Gastroesophageal sphincter (tissue), 4 donors: ENCODE measurements around the gene ZNF839. TPM values are rescaled to one million over a fixed set of nuclear protein-coding genes. Genes with fewer than 3 reads are reported as not detected.

Experiments used
- ATAC-seq: fragments of 150-250 bp; one replicate; pipeline ENCODE4 v1.9.1; 2016; ENCODE audit warnings: mild to moderate bottlenecking, moderate library complexity
- H3K27ac ChIP-seq, 4 donors: fragments of 200-600 bp; sonication (generic) in 3 of 4; 1 replicate in 3 of 4; 2 replicates in 1 of 4; pipeline ENCODE4 v1.5.1; 2016 to 2019
- H3K27me3 ChIP-seq: fragments of 200-600 bp; sonication (generic); one replicate; pipeline ENCODE4 v1.5.1; 2019
- H3K36me3 ChIP-seq, 2 donors: fragments of 200-600 bp; sonication (generic); one replicate each; pipeline ENCODE4 v1.5.1; 2019; ENCODE audit warnings: control low read depth in 1 of 2
- H3K4me1 ChIP-seq, 3 donors: fragments of 200-600 bp; sonication (generic); 1 replicate in 2 of 3; 2 replicates in 1 of 3; pipeline ENCODE4 v1.5.1; 2016 to 2019; ENCODE audit warnings: control low read depth in 2 of 3
- H3K4me3 ChIP-seq, 2 donors: fragments of 200-600 bp; sonication (generic); one replicate each; pipeline ENCODE4 v1.5.1; 2019; ENCODE audit warnings: mild to moderate bottlenecking in 1 of 2, moderate library complexity in 1 of 2
- H3K9me3 ChIP-seq, 3 donors: fragments of 200-600 bp; sonication (generic); one replicate each; pipeline ENCODE4 v1.5.1; 2017 to 2019; ENCODE audit warnings: control low read depth in 2 of 3
- EP300 ChIP-seq: sonication (generic); formaldehyde crosslinking; IDR thresholded peaks from one replicate; pipeline ENCODE4 v1.6.1; 2017; ENCODE audit warnings: antibody characterized with exemption, mild to moderate bottlenecking
- POLR2A ChIP-seq, 2 donors: fragments of 450-650 bp; IDR thresholded peaks; one replicate each; pipeline ENCODE4 v1.6.1; 2017; ENCODE audit warnings: antibody characterized with exemption in 2 of 2, mild to moderate bottlenecking in 2 of 2, moderate library complexity in 1 of 2
- POLR2AphosphoS5 ChIP-seq: sonication (generic); formaldehyde crosslinking; IDR thresholded peaks from one replicate; pipeline ENCODE4 v1.6.1; 2017; ENCODE audit warnings: antibody characterized with exemption
- WGBS, 2 donors: methylation state at CpG; one replicate each; pipeline ENCODE4 v1.1.5; 2018; ENCODE audit warnings: low coverage in 1 of 2; 5-methylcytosine and 5-hydroxymethylcytosine counted together
- total RNA-seq, 4 donors: library from RNA; depleted of rRNA; stranded (reverse); fragments of >200 nt; gene quantifications; one replicate each; pipeline ENCODE4 v1.1.0, GENCODE V29; 2016
- TF ChIP-seq, protein P1 (sequence below), 4 experiments: fragments of 200-600 bp in 2 of 4; fragments of 450-650 bp in 2 of 4; sonication (generic) in 1 of 4; IDR thresholded peaks; one replicate each; pipeline ENCODE4 v1.5.1; 2017 to 2019; ENCODE audit warnings: antibody characterized with exemption in 4 of 4, mild to moderate bottlenecking in 2 of 4, moderate library complexity in 2 of 4

Gene ZNF839
- total RNA-seq, 4 donors from 2014 or later = 6.5 to 10.1 (median 8.4) TPM

DNA sequence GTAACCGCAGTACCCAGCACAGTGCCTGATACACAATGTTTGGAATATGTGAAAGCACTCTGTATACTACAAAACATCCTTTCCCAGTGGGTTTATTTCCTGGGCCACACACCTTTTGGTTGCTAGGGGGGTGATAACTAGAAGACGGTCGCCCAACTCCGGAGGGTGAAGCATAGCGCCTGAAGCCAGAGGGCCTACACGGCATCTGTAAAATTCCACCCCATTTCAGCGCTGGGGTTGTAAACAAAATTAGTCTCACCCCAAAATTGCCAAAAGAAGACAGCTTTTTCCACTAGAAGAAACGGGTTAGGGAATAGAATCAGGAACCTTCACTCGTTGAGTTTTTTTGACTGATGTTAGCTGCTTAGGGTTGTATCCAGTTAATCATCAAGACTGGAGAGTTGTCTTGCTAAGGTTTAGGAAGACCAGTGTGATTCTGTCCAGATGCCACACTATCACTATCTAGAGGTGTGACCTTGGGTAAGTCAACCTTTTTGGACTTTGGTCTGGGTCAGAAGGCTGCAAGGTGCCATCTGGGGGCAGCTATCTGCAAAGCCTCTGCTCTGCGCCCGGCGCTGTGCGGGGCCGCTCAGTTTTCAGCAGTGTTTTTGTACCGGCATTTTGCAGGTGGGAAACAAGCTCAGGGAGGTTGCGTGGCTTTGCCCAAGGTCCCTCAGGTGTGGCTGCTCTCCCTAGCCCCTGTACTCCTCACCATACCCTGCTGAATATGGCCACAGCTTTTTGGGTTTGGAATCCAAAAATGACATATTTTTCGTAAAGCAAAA is 1.3 kb downstream of the ZNF839 start:
- no peak for TF ChIP-seq EP300
- TF ChIP-seq POLR2AphosphoS5 = no peak
- TF ChIP-seq, protein P1, sequence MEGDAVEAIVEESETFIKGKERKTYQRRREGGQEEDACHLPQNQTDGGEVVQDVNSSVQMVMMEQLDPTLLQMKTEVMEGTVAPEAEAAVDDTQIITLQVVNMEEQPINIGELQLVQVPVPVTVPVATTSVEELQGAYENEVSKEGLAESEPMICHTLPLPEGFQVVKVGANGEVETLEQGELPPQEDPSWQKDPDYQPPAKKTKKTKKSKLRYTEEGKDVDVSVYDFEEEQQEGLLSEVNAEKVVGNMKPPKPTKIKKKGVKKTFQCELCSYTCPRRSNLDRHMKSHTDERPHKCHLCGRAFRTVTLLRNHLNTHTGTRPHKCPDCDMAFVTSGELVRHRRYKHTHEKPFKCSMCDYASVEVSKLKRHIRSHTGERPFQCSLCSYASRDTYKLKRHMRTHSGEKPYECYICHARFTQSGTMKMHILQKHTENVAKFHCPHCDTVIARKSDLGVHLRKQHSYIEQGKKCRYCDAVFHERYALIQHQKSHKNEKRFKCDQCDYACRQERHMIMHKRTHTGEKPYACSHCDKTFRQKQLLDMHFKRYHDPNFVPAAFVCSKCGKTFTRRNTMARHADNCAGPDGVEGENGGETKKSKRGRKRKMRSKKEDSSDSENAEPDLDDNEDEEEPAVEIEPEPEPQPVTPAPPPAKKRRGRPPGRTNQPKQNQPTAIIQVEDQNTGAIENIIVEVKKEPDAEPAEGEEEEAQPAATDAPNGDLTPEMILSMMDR (IDR thresholded peaks at IDR 0.05) = no peak
- TF ChIP-seq POLR2A (IDR thresholded peaks at IDR 0.05) = no peak
- peaks cover 0 to 5% of the 10 kb centered on the region in 2 donors for H3K36me3 ChIP-seq
- no peaks in the 10 kb centered on the region for H3K9me3 ChIP-seq
- no peaks in the 10 kb centered on the region for H3K27me3 ChIP-seq
- WGBS, 2 donors = 91 to 92% methylated on average over 8 to 11 of the region's 17 CpGs
- peaks cover 2 to 50% (median 18%) of the 10 kb centered on the region in 3 donors for H3K4me1 ChIP-seq
- peak overlapping the region in 1 of 2 donors; percentile 82 for H3K4me3 ChIP-seq
- peak overlapping the region; percentile 66 to 98 (median 96) for H3K27ac ChIP-seq
- ATAC-seq = no peak

DNA sequence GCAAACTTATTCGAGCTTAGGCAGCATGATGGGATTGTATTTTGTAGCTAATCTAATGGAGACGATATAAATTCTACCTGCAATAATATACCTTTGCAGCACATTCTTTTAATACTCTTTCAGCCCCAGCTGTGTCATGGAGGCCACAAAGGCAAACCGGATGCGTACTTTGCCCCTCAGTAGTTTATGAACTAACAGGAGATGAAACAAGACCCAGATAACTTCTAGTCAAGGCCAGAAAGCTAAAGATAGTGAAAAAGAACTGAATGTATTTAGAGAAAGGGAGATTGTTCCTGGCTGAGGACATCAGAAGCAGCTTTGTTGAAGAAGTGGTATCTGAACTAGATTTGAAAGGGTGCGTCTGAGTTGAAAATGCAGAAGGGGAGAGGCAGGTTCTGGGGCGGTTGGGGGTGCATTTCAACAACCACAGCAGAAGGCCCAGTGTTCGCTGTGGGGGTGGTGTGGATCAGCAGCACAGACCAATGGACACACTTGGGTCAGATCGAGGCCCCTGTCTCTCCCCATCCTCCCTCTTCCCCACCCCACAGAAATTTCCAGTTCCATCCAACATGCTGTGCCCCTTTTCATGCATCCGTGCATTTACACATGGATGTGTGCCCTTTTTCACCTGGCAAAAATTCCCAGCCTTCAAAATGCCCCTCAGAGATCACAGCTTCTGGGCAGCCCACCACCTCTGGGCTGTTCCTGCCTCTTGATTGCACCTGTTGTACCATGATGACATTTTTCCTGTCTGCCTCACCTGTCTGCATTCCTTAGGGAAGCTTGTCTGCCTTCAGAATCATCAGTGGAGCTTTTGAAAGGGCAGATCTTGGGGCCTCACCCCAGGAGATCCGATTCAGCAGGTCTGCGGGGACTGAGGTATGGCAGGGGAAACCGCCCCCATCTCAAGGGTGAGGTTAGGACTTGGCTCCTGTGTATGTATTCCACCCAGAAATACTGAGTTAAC is 2.2 kb downstream of the ZNF839 start:
- no peak for ATAC-seq
- WGBS, 2 donors = 79 to 89% methylated on average over 5 to 10 of the region's 12 CpGs
- no peak overlapping the region for H3K4me3 ChIP-seq

DNA sequence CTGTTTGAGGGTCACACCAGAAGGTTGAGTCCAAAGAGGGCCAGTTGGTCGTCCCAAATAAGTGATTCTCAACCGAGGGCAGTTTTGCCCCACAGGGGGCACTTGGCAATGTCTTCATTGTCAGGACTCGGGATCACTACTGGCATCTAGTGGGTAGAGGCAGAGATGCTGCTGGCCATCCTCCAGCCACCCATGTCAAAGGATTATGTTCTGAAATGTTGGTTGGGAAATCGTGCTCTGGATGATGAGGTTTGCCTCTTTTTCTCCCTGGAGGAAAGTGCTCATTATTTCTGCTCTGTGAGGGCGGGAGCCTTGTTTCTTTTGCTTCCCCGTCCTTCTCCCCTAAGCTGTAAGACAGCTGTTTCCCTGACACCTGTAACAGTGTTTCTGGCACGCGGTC is 3.6 kb downstream of the ZNF839 start:
- WGBS, 2 donors = 13 to 45% methylated on average over 3 to 5 of the region's 8 CpGs
- Histone ChIP-seq H3K4me1 (peaks cover 2 to 30% (median 13%) of the 10 kb centered on the region in 3 donors), H3K4me3 (no peak overlapping the region), H3K36me3 (peaks cover 0 to 23% of the 10 kb centered on the region in 2 donors), H3K27me3 (no peaks in the 10 kb centered on the region), H3K27ac (peak overlapping the region in 3 of 4 donors; percentile 69 to 75 (median 72)), H3K9me3 (no peaks in the 10 kb centered on the region)
- peak; percentile 76 for TF ChIP-seq POLR2AphosphoS5
- TF ChIP-seq, protein P1 (IDR thresholded peaks at IDR 0.05) = peak in 3 of 4 experiments; percentile 56 to 64 (median 61)
- no peak for TF ChIP-seq EP300
- ATAC-seq = peak; percentile 35

More for the DNA sequence above, 2.2 kb downstream of the ZNF839 start:
- Histone ChIP-seq H3K27me3 (no peaks in the 10 kb centered on the region), H3K27ac (peak overlapping the region in 3 of 4 donors; percentile 12 to 75 (median 32)), H3K36me3 (peaks cover 0 to 14% of the 10 kb centered on the region in 2 donors), H3K4me1 (peaks cover 2 to 41% (median 13%) of the 10 kb centered on the region in 3 donors), H3K9me3 (no peaks in the 10 kb centered on the region)
- TF ChIP-seq EP300 = no peak
- TF ChIP-seq, protein P1 (IDR thresholded peaks at IDR 0.05) = no peak
- TF ChIP-seq POLR2A (IDR thresholded peaks at IDR 0.05) = no peak
- TF ChIP-seq POLR2AphosphoS5 = no peak

DNA sequence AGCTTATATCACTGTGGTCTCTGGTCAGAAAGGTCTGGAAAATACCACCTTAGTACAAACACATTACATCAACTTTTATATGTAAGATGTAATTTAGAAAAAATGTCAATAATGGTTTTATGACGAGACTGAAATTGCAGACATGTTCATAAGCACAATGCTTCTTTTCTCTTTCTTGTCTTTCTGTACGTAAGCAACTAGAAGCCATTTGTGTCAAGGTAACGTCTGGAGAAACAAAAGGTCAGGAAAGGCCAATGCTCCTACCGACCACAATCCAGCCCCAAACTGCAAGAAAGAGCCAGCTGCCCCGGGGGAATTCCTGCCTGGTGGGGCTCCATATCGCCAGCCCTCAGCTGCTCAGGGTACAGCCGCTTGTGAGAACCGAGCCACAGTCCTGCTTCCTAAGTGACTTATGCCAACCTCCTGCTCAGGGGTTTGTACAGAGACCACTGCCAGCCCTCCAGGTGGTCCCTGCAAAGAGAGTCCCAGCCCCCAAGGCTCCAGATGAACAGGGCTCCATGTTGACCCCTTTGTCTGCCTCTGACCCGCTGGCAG is 6.3 kb downstream of the ZNF839 start:
- WGBS, 2 donors = 72 to 74% methylated on average over 3 to 8 of the region's 9 CpGs
- TF ChIP-seq, protein P1 (IDR thresholded peaks at IDR 0.05) = no peak
- TF ChIP-seq POLR2A (IDR thresholded peaks at IDR 0.05) (no peak), EP300 (no peak), POLR2AphosphoS5 (no peak)
- ATAC-seq = no peak

More for the DNA sequence above, 6.3 kb downstream of the ZNF839 start:
- Histone ChIP-seq H3K27me3 (no peaks in the 10 kb centered on the region), H3K4me3 (no peak overlapping the region), H3K9me3 (no peaks in the 10 kb centered on the region), H3K36me3 (peaks cover 0 to 23% of the 10 kb centered on the region in 2 donors), H3K4me1 (peaks cover 2 to 15% (median 6%) of the 10 kb centered on the region in 3 donors), H3K27ac (no peak overlapping the region)
